ENCODE measurements around the gene PPP1CB.

Gene PPP1CB

DNA sequence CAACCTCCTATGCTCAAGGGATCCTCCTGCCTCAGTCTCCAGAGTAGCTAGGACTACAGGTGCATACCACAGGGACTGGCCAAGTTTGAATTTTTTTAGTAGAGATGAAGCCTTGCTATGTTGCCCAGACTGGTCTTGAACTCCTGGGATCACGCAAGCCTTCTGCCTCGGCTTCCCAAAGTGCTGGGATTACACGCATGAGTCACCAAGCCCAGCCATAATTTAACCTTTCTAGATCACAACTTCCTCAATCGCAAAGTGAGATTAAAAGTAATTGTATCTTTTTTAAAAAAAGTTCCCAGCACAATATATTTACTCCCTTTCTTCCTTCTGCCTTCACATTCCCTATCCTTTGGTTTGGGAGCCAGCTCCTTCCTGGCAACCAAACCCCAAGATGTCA is 5.8 kb upstream of the PPP1CB start:
- DNase-seq = no peak

DNA sequence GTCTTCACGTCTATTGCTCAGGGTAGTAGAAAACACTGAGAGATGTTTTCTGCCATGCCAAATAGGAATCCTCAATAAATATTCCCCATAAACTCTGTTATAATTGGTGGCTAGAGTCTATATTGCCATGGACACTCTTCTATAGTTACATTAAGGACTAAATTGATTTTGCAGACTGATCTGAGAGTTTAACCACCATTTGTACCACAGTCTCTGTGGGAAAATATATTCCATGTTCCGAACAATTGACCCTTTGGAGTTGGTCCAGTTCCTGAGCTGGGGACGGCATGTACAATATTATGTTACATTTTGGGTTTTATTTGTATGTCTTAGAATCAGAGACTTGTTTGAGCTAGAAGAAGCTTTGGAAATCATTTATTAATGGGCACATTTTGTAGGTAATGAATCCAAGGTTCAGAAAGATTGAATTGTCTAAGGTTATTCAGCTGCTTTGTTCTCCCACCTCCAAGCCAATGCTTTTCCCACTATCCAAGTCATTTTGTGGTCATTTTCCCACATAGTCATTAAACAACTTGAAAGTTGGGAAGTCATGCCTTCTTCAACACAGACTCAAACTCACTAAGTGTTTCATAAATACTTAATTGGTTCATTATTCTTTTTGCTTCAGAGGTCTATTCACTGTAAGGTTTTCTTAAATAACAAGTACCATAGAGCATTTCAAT is 5.1 kb upstream of the PPP1CB start:
- DNase-seq = no peak

DNA sequence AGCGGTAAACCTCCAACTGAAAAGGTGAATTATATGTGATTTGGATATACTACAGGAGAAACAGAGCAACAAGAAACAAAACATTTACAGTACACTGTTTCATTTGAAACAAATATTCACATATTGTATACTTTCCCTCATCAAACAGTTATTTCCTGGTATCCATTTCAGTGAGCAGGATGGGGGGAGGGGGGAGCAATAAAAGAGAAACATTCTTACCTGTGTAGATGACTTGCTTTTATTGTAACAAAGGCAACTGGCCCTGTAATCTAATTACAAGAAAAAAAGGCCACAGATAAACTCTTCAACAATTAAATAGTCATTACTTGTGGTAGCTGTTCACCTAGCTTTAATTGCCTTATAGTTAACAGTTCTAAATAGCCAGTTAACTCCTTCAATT is 3.9 kb upstream of the PPP1CB start:
- DNase-seq = no peak

DNA sequence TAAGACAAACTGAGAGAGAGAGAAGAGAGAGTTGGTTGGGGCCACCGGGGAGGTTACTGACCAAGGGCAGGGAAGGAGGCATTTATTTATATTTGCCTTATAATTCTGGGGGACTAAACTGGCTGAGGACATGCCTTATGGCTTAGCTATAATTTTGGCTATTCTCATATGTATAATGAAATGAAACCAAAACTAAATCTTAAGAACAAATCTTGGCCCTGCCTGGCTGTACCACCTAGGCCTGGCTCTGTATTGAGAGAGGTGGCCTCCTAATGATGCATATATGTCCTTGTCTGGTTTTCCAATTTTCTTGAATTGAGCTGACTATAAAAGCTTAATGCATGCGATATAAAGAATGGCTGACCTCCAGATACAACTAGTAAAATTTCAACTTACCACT is 3.5 kb upstream of the PPP1CB start:
- no peak for DNase-seq

DNA sequence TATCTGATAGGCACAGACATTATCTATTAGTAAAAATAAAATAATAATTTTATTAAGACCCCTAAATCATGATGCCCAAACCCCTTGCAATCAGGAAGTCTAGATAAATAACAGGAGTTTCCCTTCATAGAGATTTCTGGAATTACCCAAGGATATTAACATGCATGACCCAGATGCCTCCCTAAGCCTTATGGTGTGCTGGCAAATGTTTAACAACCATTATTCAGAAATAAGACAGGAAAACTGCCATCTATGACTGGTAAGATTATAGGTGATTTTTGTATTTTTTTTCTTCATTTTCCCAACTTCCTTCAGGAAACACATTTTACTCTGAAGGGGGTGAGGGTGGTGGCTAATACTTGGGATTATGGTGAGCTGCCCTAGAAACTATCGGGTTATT is 2.7 kb upstream of the PPP1CB start:
- DNase-seq = no peak

DNA sequence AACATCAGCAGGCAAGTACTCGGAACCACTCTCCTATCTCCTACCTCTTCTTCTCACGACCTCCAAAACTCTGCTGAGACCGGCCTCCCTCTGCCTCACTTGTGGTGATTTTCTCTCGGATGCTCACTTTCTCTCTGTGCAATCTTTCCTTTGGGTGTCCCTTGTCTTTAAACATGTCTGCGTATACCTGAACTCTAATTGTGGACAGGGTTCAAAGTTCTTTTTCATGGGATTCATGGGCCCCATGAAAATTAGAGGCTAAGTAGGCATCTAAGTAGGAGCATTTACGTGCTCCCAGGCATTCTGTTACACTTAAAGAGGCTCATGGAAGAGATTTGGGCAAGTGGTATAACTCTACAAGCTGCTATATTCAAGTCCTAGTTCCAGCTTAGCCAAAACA is 2.1 kb upstream of the PPP1CB start:
- DNase-seq = no peak

DNA sequence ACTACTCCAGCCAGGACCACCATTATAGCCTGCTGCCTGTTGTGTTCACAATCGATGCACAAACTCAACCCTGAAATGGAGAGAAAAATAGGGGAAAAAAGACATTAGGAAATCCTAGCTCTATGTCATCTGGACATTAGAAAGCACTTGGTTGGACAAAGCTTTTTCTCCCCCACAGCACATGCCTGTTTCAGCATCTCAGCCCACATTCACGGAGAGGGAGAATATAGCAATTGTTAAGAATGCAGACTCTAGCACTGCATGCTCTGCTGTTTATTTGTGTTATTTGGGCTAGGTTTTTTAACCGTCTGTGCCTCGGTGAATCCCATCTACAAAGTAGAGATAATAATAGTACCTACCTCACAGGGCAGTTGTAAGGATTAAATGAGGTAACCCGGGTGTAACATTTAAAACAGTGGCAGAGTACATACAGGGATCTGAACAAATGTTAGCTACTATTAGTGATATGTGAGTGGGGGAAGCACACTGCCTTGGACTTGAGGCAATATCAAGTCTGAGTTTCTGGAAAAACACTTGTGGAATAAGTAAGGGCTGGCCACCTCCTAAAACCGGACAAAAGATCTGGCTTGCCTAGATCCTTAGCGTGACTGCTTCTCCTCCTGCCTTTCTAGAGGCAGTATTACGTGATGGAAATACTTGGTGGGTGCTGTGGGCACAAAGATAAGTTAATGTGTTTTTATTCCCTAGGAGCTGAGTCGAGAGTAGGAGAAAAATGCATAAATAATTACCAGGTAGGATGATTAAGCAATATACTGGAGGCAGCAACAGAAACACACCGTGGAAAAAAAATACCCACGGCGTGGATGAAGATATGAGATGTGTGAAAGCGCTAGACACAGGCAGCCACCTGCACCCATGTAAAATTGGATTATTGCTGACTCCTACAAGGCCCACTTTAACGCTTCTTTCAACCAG is 1.0 kb upstream of the PPP1CB start:
- DNase-seq = no peak

DNA sequence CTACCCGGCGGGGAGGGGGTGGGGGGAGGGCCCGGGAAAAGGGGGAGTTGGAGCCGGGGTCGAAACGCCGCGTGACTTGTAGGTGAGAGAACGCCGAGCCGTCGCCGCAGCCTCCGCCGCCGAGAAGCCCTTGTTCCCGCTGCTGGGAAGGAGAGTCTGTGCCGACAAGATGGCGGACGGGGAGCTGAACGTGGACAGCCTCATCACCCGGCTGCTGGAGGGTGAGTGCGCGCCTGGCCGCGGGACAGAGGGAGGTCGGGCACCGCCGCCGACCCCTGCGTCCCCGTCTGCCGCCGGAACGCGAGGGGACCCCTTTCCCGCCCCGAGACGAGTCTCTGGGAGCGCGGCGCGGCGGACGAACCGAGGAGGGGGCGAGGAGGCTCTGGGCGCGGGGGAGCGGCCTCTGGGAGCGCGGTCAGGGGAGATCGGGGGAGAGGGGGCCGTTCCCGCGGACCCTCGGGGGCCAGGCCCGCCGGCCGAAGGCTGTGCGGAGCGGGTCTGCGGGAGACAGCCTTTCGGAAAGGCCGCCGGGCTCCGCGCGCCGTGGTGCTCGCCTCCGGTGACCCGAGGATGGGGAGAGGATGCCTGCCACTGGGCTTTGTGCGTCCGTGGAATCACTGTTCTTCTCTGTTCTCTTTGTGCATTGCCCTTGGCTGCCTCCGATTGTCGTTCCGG is 463 bp downstream of the PPP1CB start:
- peak in 1 of 2 experiments; percentile 80 for DNase-seq

DNA sequence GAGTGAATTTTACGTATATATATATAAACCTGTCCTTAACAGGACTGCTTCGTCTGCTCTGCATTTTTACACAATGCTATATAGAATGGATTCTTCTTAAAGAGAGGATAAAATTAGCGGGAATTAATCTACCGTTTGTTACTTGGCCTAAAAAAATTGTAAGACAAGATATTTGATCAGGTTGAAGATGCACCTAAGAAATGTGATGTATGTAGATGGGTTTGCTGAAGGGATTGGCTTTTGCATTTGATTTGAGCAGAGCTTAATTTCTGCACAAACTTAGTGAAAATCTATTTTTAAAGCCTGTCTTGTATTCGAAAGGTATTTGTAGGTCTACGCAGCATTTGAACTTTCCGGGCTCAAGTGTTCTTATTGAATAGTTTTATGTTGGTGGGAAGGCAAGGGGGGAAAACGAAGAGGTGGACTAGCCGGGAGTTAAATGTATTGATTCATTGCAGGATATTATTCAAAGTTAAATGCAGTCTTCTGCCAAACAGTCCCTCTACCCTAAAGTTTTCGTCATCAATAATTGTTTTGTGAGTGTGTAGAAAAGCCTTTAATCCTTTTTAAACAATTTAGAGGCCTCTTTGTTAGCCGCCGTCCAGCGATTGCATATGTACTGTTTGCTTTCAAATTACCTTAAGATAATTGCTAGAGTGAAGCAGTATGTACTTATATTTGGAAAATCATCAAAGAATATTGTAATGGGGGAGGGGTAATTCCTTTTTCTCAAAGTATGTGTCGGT is 1.2 kb downstream of the PPP1CB start:
- DNase-seq = no peak

DNA sequence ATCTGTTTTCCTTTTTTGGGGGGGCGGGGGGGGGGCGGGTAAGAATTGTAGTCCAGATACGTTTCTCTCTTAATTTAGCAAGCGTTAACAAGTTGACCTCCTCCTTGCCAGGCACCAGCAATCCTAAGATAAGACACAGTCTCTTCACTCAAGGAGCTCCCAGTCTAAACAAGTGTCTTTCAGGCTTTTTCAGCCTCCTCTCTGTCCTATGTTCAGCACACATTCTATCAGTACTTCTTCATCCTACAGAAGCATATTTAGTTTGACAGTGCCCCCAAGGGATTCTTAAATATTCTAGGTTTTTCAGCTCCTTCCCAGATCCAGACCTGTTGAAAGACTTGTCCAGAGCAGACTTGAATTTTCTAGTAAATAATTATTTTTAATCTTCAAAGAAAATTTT is 2.7 kb downstream of the PPP1CB start:
- DNase-seq = no peak

DNA sequence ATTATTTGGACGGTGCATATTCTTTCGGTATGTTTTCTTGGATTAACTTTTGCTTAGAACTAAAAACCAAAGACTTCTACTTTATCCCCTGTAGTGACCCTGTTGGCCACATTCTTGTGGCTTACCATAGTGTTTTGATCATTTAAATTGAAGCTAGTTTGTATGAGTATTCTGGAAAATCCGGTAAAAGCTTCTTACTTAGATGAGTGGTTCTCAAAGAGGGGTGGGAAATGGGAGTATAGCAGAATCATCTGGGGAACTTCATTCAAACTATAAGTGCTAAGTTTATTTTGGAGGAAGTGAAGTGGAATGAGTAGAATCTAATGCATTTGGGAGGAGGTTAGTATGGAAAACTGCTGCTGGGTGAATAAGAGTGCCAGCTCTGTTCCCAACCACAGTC is 3.8 kb downstream of the PPP1CB start:
- DNase-seq = no peak

DNA sequence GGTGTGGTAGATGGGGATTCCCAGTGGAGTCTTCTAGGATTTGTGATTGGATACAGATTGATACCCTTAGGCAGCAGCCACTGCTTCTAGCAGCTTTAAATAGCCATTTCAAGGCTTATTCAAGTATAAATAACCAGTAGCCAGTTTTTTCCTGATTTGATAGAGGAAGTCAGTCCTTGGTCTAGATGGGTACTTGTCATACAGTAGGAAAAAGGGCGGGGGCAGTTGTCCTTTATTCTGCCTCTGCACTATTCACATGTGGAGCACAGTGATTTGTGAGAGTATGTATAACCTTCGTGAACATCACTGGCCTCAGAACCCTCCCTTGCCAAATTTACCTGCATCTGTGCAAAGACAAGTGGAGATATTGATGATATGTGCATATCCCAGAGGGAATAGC is 6.8 kb downstream of the PPP1CB start:
- DNase-seq = no peak

DNA sequence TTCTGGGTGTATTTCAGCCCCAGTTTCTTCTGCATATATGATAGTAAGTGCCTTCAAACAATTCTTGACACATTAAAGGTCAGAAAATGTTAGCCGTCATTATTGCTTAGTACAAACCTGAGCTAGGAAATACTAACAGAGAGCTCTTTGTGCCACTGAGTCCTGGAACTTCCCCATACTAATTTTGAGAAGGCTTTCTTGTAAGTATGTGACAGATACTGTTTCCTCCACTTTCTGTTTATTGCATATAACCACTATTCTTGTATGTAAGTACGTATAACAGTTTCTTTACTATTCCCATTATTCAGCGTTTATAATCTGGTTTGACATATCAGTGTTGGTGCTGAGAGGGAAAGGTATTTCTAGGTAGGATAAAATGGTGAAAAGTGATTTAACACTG is 9.8 kb downstream of the PPP1CB start:
- DNase-seq = no peak

DNA sequence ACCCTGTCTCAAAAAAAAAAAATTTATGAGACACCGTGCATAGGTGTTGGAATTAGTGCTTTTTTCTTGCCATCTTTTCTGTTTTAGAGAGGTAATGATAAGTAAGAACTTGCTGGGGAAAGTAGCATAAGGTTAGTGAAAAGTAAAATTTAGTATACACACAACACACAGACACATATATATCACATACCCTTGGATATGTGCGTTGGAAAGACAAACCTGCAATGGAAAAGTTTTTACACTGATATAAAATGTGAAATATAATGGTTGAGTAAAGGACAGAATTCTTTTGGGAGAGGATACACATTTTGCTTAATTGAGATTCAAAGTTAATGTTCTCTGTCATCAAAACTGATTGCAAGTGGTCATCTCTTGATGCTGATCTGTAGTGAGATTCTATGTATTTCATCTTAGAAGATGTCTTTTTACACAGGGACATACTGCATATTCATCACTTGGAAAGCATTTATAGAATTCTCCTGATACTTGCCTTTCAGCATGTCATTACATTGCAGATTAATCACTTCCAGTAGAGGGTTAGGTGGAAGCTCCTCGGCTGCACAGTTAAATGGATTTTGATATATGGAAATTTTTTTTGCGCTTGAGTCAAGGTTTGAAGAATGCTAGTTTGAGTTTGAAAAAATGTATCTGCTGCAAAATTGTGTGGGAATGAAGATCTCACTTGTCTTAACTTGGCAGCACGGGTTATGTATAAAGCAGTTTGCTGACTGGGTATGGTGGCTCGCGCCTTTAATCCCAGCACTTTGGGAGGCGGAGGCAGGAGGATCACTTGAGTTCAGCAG is 13.5 kb downstream of the PPP1CB start:
- DNase-seq = no peak

DNA sequence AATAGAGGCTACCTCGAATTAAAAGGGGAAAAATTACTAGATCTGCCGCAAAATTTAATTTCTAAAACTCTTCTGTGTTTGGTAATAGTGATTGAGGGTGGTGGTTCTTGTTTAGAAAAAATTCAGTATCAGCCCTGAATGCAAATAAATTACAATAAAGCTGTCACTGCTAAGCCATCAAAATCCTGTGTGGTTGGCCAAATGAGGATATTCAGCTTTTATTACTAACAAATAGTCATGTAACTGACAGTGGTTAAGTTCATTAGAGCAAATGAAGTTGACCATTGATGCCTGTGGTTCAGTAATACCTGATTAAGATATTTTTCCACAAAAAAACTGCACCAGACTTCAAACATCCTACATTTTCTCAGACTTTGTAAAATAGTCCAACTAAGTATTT is 14.4 kb downstream of the PPP1CB start:
- no peak for DNase-seq

DNA sequence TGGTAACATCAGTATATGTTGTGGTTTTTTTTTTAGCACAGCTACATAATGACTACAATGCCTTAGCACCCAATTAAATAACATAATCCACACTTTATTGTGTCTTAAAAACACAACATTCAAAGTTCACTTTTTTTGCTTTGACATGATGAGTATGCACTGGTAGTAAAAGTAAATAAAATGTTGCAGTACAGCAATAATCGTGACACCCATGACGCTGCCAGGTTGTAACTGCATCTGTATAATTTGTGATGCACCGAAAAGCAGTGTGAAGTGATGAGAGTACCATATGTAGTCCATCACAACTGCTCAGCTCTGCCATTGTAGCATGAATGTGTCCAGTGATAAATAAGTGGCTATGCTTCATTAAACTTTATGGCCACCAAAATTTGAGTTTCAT is 15.7 kb downstream of the PPP1CB start:
- no peak for DNase-seq

DNA sequence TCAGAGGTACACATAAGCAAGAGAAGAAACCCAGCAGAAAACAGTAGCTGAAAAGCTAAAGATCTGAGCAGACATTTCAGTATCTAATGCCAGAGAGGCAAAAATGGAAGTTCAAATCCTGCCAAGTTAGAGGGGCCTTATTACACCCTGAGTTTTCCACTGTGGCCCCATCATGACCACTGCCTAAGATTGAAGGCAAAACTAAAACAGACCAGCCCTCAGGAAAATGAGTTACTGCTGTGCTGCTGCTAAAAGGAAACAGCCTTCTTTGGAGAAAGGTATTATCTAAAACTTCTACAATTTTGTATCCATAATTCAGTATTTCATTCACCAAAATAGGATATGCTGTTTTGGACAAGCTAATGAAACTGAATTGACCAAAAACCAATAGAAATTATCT is 16.8 kb downstream of the PPP1CB start:
- no peak for DNase-seq

DNA sequence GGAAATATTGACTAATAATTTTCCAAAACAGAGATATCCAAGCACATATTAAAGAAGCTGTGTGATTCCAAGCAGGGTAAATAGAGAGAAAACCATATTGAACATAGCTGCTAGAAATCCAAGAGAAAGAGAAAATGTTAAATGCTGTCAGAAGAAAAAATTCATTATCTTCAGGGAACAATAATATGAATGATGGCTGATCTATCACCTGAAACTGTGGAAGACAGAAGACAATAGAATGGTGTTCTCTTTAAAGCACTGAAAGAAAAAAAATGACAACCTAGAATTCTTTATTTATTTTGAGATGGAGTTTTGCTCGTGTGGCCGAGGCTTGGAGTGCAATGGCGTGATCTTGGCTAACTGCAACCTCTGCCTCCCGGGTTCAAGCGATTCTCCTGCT is 17.3 kb downstream of the PPP1CB start:
- no peak for DNase-seq

DNA sequence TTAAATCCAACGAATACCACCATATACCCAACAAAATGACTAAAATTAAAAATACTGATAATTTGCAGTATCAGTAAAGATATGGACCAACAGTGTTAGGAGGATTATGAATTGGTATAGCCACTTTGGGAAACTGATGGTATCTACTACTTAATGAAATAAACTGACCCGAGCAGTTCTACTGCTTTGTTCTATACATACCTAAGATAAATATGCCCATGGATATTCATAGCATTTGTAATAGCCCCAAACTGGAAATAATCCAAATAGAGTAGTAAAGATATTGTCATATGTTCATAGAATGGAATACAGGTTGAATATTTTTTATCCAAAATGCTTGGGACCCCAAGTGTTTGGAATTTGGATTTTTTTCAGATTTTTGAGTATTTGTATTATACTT is 20.7 kb downstream of the PPP1CB start:
- DNase-seq = no peak

DNA sequence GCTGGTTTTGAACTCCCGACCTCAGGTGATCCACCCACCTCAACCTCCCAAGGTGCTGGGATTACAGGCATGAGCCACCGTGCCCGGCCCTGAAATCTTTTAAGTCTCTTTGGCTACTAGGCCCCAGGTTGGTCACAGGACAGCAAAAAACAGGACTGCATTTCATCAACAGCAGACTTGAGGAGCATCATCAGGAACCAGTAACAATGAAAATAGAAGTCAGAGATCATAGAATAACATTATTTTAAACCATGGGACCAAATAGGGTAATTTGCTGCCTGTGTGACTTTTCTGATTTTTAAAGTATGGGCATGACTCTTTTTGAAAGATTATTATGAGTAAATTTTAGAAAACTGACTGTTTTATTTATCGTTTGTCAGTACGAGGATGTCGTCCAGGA is 24.8 kb downstream of the PPP1CB start:
- no peak for DNase-seq

DNA sequence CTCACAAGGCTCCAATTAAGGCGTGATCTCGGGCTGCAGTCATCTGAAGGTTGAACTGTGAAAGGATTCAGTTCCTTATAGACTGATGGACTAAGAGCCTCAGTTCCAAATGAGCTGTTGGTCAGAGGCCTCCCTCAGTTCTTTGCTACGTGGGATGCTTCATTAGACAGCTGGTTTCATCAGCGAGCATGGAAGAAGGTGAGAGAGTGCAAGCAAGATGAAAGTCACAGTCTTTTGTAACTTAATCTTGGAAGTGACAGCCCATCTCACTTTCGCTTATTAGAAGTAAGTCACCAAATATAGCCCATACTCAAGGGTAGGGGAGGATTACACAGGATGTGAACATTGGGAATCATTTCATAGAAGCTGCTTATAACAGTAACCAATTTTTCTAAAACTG is 26.8 kb downstream of the PPP1CB start:
- no peak for DNase-seq

DNA sequence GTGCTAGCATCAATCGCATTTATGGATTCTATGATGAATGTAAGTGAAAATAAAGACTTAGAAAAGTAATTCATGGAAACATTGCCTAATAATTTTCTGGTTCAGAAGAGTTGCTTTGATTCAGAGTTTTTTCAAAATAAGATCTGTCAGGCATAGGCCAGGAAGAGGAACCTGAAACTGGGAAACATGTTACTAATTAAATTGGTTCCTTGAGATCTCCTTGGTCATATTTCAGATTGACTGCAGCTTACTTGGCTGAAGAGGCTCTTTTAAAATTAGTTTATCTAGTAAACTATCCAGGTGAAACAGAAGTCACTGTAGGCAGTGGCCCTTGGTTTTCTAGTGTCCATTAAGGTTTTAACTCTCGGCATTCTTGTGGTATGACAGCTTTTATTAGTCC is 27.4 kb downstream of the PPP1CB start:
- DNase-seq = no peak
